Esophagus muscularis mucosa (tissue), 3 donors: Measurements from ENCODE around the gene NFRKB.

Experiments
- POLR2A ChIP-seq: fragments of 450-650 bp; IDR thresholded peaks from one replicate; pipeline ENCODE4 v1.6.1; 2017; ENCODE audit warnings: antibody characterized with exemption, moderate library complexity, mild to moderate bottlenecking, low read depth
- POLR2AphosphoS5 ChIP-seq, 2 donors: sonication (generic); formaldehyde crosslinking; IDR thresholded peaks; one replicate each; pipeline ENCODE4 v1.6.1; 2017; ENCODE audit warnings: antibody characterized with exemption in 2 of 2
- TF ChIP-seq, protein P1 (sequence below), 3 experiments: fragments of 200-600 bp in 2 of 3; fragments of 450-650 bp in 1 of 3; sonication (generic) in 2 of 3; IDR thresholded peaks; one replicate each; pipeline ENCODE4 v1.5.1; 2017 to 2019; ENCODE audit warnings: antibody characterized with exemption in 3 of 3, mild to moderate bottlenecking in 2 of 3, moderate library complexity in 1 of 3

DNA sequence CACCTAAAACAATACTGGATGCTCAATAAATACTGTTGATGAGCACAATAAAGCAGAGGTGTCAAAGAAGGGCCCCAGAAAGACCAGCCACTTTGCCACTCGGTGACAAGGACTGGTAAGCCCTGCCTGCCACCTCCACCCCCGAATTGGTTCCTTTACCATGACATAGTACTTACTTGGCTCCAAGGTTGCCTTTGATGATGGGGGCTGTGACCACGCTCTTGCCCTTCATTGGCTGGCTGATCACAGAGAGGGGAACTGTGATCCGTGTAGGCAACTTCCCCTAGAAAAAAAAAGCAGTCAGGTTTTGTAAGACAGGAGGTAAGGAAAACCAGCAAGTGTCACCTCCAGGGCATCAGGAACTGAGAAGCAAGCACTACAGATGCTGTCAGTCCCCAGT, 29.7 kb downstream of the NFRKB start:
- TF ChIP-seq, protein P1, sequence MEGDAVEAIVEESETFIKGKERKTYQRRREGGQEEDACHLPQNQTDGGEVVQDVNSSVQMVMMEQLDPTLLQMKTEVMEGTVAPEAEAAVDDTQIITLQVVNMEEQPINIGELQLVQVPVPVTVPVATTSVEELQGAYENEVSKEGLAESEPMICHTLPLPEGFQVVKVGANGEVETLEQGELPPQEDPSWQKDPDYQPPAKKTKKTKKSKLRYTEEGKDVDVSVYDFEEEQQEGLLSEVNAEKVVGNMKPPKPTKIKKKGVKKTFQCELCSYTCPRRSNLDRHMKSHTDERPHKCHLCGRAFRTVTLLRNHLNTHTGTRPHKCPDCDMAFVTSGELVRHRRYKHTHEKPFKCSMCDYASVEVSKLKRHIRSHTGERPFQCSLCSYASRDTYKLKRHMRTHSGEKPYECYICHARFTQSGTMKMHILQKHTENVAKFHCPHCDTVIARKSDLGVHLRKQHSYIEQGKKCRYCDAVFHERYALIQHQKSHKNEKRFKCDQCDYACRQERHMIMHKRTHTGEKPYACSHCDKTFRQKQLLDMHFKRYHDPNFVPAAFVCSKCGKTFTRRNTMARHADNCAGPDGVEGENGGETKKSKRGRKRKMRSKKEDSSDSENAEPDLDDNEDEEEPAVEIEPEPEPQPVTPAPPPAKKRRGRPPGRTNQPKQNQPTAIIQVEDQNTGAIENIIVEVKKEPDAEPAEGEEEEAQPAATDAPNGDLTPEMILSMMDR (IDR thresholded peaks at IDR 0.05): no peak
- TF ChIP-seq POLR2AphosphoS5 (IDR thresholded peaks at IDR 0.05) (no peak), POLR2A (no peak)
